Sigmoid colon (tissue), 7 donors: ENCODE results near the gene NDUFV3. TPM values are rescaled to one million over a fixed set of nuclear protein-coding genes. Genes with fewer than 3 reads are reported as not detected.

Experiments used
- DNase-seq: peaks from one replicate; pipeline ENCODE4 v3.0.0-alpha.2; 2019
- H3K27ac ChIP-seq, 4 donors: fragments of 200-600 bp; sonication (generic); one replicate each; pipeline ENCODE4 v1.5.1; 2016 to 2019; ENCODE audit warnings: mild to moderate bottlenecking in 1 of 4
- H3K27me3 ChIP-seq, 3 donors: fragments of 200-600 bp; sonication (generic); one replicate each; pipeline ENCODE4 v1.5.1; 2019; ENCODE audit warnings: mild to moderate bottlenecking in 1 of 3
- H3K36me3 ChIP-seq, 4 donors: fragments of 200-600 bp; sonication (generic); one replicate each; pipeline ENCODE4 v1.5.1; 2016 to 2019
- H3K4me1 ChIP-seq, 4 donors: fragments of 200-600 bp; sonication (generic); one replicate each; pipeline ENCODE4 v1.5.1; 2017 to 2019
- H3K4me3 ChIP-seq, 4 donors: fragments of 200-600 bp; sonication (generic); one replicate each; pipeline ENCODE4 v1.5.1; 2017 to 2019; ENCODE audit warnings: mild to moderate bottlenecking in 2 of 4, moderate library complexity in 1 of 4
- H3K9me3 ChIP-seq, 4 donors: fragments of 200-600 bp in 3 of 4; sonication (generic) in 3 of 4; one replicate each; pipeline versions ENCODE4 v1.5.1 to v1.6.1; 2013 to 2019
- EP300 ChIP-seq, 4 donors: sonication (generic); formaldehyde crosslinking; IDR thresholded peaks; one replicate each; pipeline ENCODE4 v1.6.1; 2017; ENCODE audit warnings: antibody characterized with exemption in 4 of 4
- POLR2A ChIP-seq, 2 donors: fragments of 450-650 bp; IDR thresholded peaks; one replicate each; pipeline ENCODE4 v1.6.1; 2016; ENCODE audit warnings: antibody characterized with exemption in 2 of 2, mild to moderate bottlenecking in 2 of 2, moderate library complexity in 2 of 2
- POLR2AphosphoS5 ChIP-seq, 4 donors: sonication (generic); formaldehyde crosslinking; IDR thresholded peaks; one replicate each; pipeline ENCODE4 v1.6.1; 2017; ENCODE audit warnings: antibody characterized with exemption in 4 of 4
- WGBS, 2 donors: extraction: QIAGEN DNeasy Blood & Tissue Kit; methylation state at CpG; one replicate each; pipeline ENCODE4 v1.1.7; 2013; 5-methylcytosine and 5-hydroxymethylcytosine counted together
- intact Hi-C: fragments of 100-400 bp; cut with DNase I; formaldehyde crosslinking; loops from one replicate; pipeline ENCODE4 v1.15.1; 2023
- polyA plus RNA-seq, 3 donors: library from polyadenylated mRNA; stranded (reverse); fragments of 200-250 nt; gene quantifications; one replicate each; pipeline ENCODE4 v1.2.3, GENCODE V29; 2013
- total RNA-seq, 4 donors: library from RNA; depleted of rRNA; stranded (reverse); fragments of >200 nt; gene quantifications; one replicate each; pipeline ENCODE4 v1.1.0, GENCODE V29; 2016
- TF ChIP-seq, protein P1 (sequence below), 4 experiments: fragments of 450-650 bp in 3 of 4; fragments of 200-600 bp in 1 of 4; IDR thresholded peaks; one replicate each; pipeline ENCODE4 v1.5.1; 2016 to 2019; ENCODE audit warnings: antibody characterized with exemption in 4 of 4, mild to moderate bottlenecking in 3 of 4, moderate library complexity in 2 of 4
- donor health status: healthy with polysubstance abuse.
- donor health status: Bipolar disorder and iron deficiency.
- donor health status: healthy.

NDUFV3 gene
- total and polyA plus RNA-seq, 7 donors, result 15.0 to 67.6 (median 53.5) TPM

- WGBS, 2 donors, result 96 to 97% methylated on average over 20 of the region's 20 CpGs
- peaks cover 12 to 91% (median 59%) of the 10 kb centered on the region in 4 donors for H3K36me3 ChIP-seq
- no peak overlapping the region for H3K4me3 ChIP-seq
- no peaks in the 10 kb centered on the region for H3K27me3 ChIP-seq
- DNase-seq, result no peak
- intact Hi-C loops, result no loop called here
- H3K4me1 ChIP-seq, result no peaks in the 10 kb centered on the region
- TF ChIP-seq POLR2A (IDR thresholded peaks at IDR 0.05), result no peak
- no peak for TF ChIP-seq EP300 (IDR thresholded peaks at IDR 0.05)
- TF ChIP-seq POLR2AphosphoS5 (IDR thresholded peaks at IDR 0.05), result no peak
- TF ChIP-seq, protein P1, sequence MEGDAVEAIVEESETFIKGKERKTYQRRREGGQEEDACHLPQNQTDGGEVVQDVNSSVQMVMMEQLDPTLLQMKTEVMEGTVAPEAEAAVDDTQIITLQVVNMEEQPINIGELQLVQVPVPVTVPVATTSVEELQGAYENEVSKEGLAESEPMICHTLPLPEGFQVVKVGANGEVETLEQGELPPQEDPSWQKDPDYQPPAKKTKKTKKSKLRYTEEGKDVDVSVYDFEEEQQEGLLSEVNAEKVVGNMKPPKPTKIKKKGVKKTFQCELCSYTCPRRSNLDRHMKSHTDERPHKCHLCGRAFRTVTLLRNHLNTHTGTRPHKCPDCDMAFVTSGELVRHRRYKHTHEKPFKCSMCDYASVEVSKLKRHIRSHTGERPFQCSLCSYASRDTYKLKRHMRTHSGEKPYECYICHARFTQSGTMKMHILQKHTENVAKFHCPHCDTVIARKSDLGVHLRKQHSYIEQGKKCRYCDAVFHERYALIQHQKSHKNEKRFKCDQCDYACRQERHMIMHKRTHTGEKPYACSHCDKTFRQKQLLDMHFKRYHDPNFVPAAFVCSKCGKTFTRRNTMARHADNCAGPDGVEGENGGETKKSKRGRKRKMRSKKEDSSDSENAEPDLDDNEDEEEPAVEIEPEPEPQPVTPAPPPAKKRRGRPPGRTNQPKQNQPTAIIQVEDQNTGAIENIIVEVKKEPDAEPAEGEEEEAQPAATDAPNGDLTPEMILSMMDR (IDR thresholded peaks at IDR 0.05), result no peak
- no peak overlapping the region for H3K27ac ChIP-seq
- H3K9me3 ChIP-seq, result no peaks in the 10 kb centered on the region
Observed at GRCh38 chr21:42852925-42853570, 40.1 kb upstream of the NDUFV3 start.

DNA sequence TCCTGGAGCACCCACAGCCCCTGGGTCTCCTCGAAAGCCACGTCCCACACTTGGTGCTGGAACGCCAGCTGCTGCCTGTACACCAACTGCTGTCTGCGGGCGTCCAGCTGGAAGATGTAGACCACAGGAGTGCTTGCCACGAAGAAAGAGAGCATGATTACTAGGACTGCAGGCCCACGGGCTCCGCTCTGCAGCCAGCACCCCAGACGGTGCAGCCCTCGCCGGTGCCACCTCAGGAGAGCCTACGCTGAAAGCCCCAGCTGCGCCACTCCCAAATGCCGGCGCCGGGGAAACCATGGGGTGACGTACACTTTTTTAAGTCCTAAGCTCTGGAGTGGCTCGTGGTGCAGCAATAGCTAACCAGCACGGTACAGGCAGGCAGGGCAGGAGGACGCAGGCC is 39.5 kb upstream of the NDUFV3 start:
- WGBS, 2 donors, result 94 to 97% methylated on average over 20 of the region's 20 CpGs

GRCh38 chr21:42854246-42855010 is 38.7 kb upstream of the NDUFV3 start:
- H3K4me1 ChIP-seq, result no peaks in the 10 kb centered on the region
- intact Hi-C loops, result no loop called here
- no peak overlapping the region for H3K4me3 ChIP-seq
- no peaks in the 10 kb centered on the region for H3K27me3 ChIP-seq
- WGBS, 2 donors, result 95 to 96% methylated on average over 28 of the region's 28 CpGs
- H3K36me3 ChIP-seq, result peaks cover 12 to 98% (median 67%) of the 10 kb centered on the region in 4 donors
- H3K27ac ChIP-seq, result no peak overlapping the region
- TF ChIP-seq, protein P1 (IDR thresholded peaks at IDR 0.05), result no peak
- TF ChIP-seq POLR2AphosphoS5 (IDR thresholded peaks at IDR 0.05), result no peak
- no peak for TF ChIP-seq POLR2A (IDR thresholded peaks at IDR 0.05)
- no peak for TF ChIP-seq EP300 (IDR thresholded peaks at IDR 0.05)
- DNase-seq, result no peak
- H3K9me3 ChIP-seq, result no peaks in the 10 kb centered on the region

More for the DNA sequence above, 39.5 kb upstream of the NDUFV3 start:
- Histone ChIP-seq H3K4me3 (no peak overlapping the region), H3K27ac (no peak overlapping the region), H3K4me1 (no peaks in the 10 kb centered on the region), H3K27me3 (no peaks in the 10 kb centered on the region), H3K36me3 (peaks cover 12 to 95% (median 62%) of the 10 kb centered on the region in 4 donors), H3K9me3 (no peaks in the 10 kb centered on the region)
- intact Hi-C loops, result no loop called here
- no peak for TF ChIP-seq POLR2A (IDR thresholded peaks at IDR 0.05)
- no peak for TF ChIP-seq POLR2AphosphoS5 (IDR thresholded peaks at IDR 0.05)
- TF ChIP-seq, protein P1 (IDR thresholded peaks at IDR 0.05), result no peak
- TF ChIP-seq EP300 (IDR thresholded peaks at IDR 0.05), result no peak
- DNase-seq, result no peak

- TF ChIP-seq POLR2A (IDR thresholded peaks at IDR 0.05) (no peak), EP300 (IDR thresholded peaks at IDR 0.05) (no peak), POLR2AphosphoS5 (IDR thresholded peaks at IDR 0.05) (no peak)
- TF ChIP-seq, protein P1 (IDR thresholded peaks at IDR 0.05), result no peak
- no peaks in the 10 kb centered on the region for H3K9me3 ChIP-seq
- intact Hi-C loops, result no loop called here
- 90 to 92% methylated on average over 19 of the region's 19 CpGs for WGBS, 2 donors
- H3K4me1 ChIP-seq, result no peaks in the 10 kb centered on the region
- H3K36me3 ChIP-seq, result peaks cover 12 to 98% (median 68%) of the 10 kb centered on the region in 4 donors
- no peak overlapping the region for H3K4me3 ChIP-seq
- no peak for DNase-seq
- H3K27me3 ChIP-seq, result no peaks in the 10 kb centered on the region
- no peak overlapping the region for H3K27ac ChIP-seq
Observed at GRCh38 chr21:42855171-42855936, 37.8 kb upstream of the NDUFV3 start.
